HepG2 (cell line): ENCODE data around the gene TMEM260. TPM values are rescaled to one million over a fixed set of nuclear protein-coding genes. Genes with fewer than 3 reads are reported as not detected.

ENCODE experiments used
- ARNT2 ChIP-seq: sonication (generic); formaldehyde crosslinking; IDR thresholded peaks from 2 replicates; pipeline ENCODE4 v1.8.0; 2022; ENCODE audit warnings: mild to moderate bottlenecking, low read depth, missing genetic modification reagents, moderate library complexity
- ATF4 ChIP-seq, 2 experiments: fragments of 450-650 bp in 1 of 2; sonication (generic) in 1 of 2; formaldehyde crosslinking; IDR thresholded peaks; 2 replicates each; pipeline versions ENCODE4 v1.5.0 to v1.8.0; 2020 to 2022; ENCODE audit warnings: mild to moderate bottlenecking in 1 of 2, missing genetic modification reagents in 1 of 2
- CREB1 ChIP-seq, 2 experiments: fragments of 450-650 bp in 1 of 2; IDR thresholded peaks; 2 replicates each; pipeline ENCODE4 v1.6.1; 2016 to 2017; ENCODE audit warnings: control low read depth in 1 of 2, mild to moderate bottlenecking in 1 of 2, missing compliant biosample characterization in 1 of 2, missing genetic modification characterization in 1 of 2
- EEA1 ChIP-seq: sonication (generic); formaldehyde crosslinking; IDR thresholded peaks from 2 replicates; pipeline ENCODE4 v1.5.1; 2020; ENCODE audit warnings: mild to moderate bottlenecking, missing genetic modification reagents, borderline replicate concordance
- FOXA3 ChIP-seq: IDR thresholded peaks from 2 replicates; pipeline ENCODE4 v1.6.1; 2016; ENCODE audit warnings: missing genetic modification reagents, missing compliant biosample characterization
- KDM2A ChIP-seq: sonication (generic); formaldehyde crosslinking; IDR thresholded peaks from 2 replicates; pipeline ENCODE4 v1.4.0; 2020; ENCODE audit warnings: low read depth, missing genetic modification reagents, borderline replicate concordance
- KDM4B ChIP-seq: sonication (generic); formaldehyde crosslinking; IDR thresholded peaks from 2 replicates; pipeline ENCODE4 v1.4.0; 2020; ENCODE audit warnings: missing genetic modification reagents
- MIER2 ChIP-seq: IDR thresholded peaks from 2 replicates; pipeline ENCODE4 v1.6.1; 2016; ENCODE audit warnings: missing biosample characterization, missing genetic modification reagents
- MXD1 ChIP-seq: sonication (generic); formaldehyde crosslinking; IDR thresholded peaks from 2 replicates; pipeline ENCODE4 v1.4.0; 2020; ENCODE audit warnings: mild to moderate bottlenecking, missing genetic modification reagents
- MXI1 ChIP-seq: IDR thresholded peaks from 3 replicates; pipeline ENCODE4 v1.6.1; 2012; ENCODE audit warnings: low read depth, low read length, inconsistent platforms, borderline replicate concordance
- NCOR1 ChIP-seq: fragments of 200-600 bp; sonication (generic); IDR thresholded peaks from 2 replicates; pipeline ENCODE4 v1.7.0; 2017; ENCODE audit warnings: antibody characterized with exemption, low read length, borderline replicate concordance
- NKX3-1 ChIP-seq: sonication (generic); formaldehyde crosslinking; IDR thresholded peaks from 2 replicates; pipeline ENCODE4 v1.5.0; 2020; ENCODE audit warnings: missing genetic modification reagents
- NR2F1 ChIP-seq, 2 experiments: fragments of 450-650 bp in 1 of 2; formaldehyde crosslinking in 1 of 2; IDR thresholded peaks; 2 replicates each; pipeline versions ENCODE4 v1.5.0 to v1.6.1; 2016 to 2020; ENCODE audit warnings: mild to moderate bottlenecking in 1 of 2, missing compliant biosample characterization in 1 of 2, missing genetic modification reagents in 1 of 2, moderate library complexity in 1 of 2
- PPARG ChIP-seq: conservative IDR thresholded peaks from 2 replicates; pipeline ENCODE4 v1.6.1; 2016; ENCODE audit warnings: missing biosample characterization, missing genetic modification reagents
- PRMT3 ChIP-seq: sonication (generic); formaldehyde crosslinking; IDR thresholded peaks from 2 replicates; pipeline ENCODE4 v1.8.1; 2022; ENCODE audit warnings: low read depth, mild to moderate bottlenecking, moderate library complexity, missing genetic modification reagents, borderline replicate concordance
- SIN3B ChIP-seq: fragments of 150-350 bp; IDR thresholded peaks from 2 replicates; pipeline ENCODE4 v1.6.1; 2014; ENCODE audit warnings: low read length
- TCF12 ChIP-seq, 2 experiments: fragments of 450-650 bp in 1 of 2; sonication (generic) in 1 of 2; formaldehyde crosslinking in 1 of 2; IDR thresholded peaks; 2 replicates each; pipeline versions ENCODE4 v1.6.1 to v1.8.0; 2017 to 2022; ENCODE audit warnings: antibody characterized with exemption in 1 of 2, mild to moderate bottlenecking in 1 of 2, missing genetic modification reagents in 1 of 2, moderate library complexity in 1 of 2
- TOE1 ChIP-seq: sonication (generic); formaldehyde crosslinking; IDR thresholded peaks from 2 replicates; pipeline ENCODE4 v1.4.0; 2020; ENCODE audit warnings: mild to moderate bottlenecking, missing genetic modification reagents
- TSC22D2 ChIP-seq: sonication (generic); formaldehyde crosslinking; IDR thresholded peaks from 2 replicates; pipeline ENCODE4 v1.5.1; 2020; ENCODE audit warnings: missing genetic modification reagents, mild to moderate bottlenecking, borderline replicate concordance
- ZBTB38 ChIP-seq: sonication (generic); formaldehyde crosslinking; IDR thresholded peaks from 2 replicates; pipeline ENCODE4 v1.5.1; 2020; ENCODE audit warnings: mild to moderate bottlenecking, missing genetic modification reagents
- ZGPAT ChIP-seq: IDR thresholded peaks from 2 replicates; pipeline ENCODE4 v1.6.1; 2016; ENCODE audit warnings: mild to moderate bottlenecking
- ZMYM4 ChIP-seq: sonication (generic); formaldehyde crosslinking; IDR thresholded peaks from 2 replicates; pipeline ENCODE4 v1.8.1; 2023; ENCODE audit warnings: mild to moderate bottlenecking, missing genetic modification reagents
- ZNF567 ChIP-seq: sonication (generic); formaldehyde crosslinking; IDR thresholded peaks from 2 replicates; pipeline ENCODE4 v1.8.1; 2023; ENCODE audit warnings: mild to moderate bottlenecking, missing genetic modification reagents, borderline replicate concordance
- ZNF598 ChIP-seq: sonication (generic); formaldehyde crosslinking; IDR thresholded peaks from 2 replicates; pipeline ENCODE4 v1.5.1; 2020; ENCODE audit warnings: mild to moderate bottlenecking, missing genetic modification reagents, borderline replicate concordance
- ZZZ3 ChIP-seq: sonication (generic); formaldehyde crosslinking; IDR thresholded peaks from 2 replicates; pipeline ENCODE4 v1.4.0; 2020; ENCODE audit warnings: missing genetic modification reagents, mild to moderate bottlenecking, borderline replicate concordance
- polyA plus RNA-seq, 8 experiments: library from polyadenylated mRNA; depleted of rRNA in 3 of 8; stranded (reverse) in 7 of 8; unstranded in 1 of 8; fragments of >200 nt; fragmentation: Illumina TruSeq in 4 of 8; extraction: Trizol in 4 of 8; gene quantifications; 2 replicates each; pipeline versions ENCODE4 v1.2.1 to v1.2.3, GENCODE V29; 2011 to 2016; ENCODE audit warnings: low read depth in 4 of 8, missing spikeins in 1 of 8, mixed read lengths in 1 of 8; ENCODE audit not compliant: insufficient read depth in 1 of 8
- total RNA-seq, 5 experiments: library from RNA; depleted of rRNA; stranded (reverse); fragments of >200 nt; fragmentation: Illumina TruSeq; extraction: Trizol; gene quantifications; 2 replicates each; pipeline ENCODE4 v1.2.3, GENCODE V29; 2016; ENCODE audit warnings: low read depth in 1 of 5

TMEM260 gene
- total and polyA plus RNA-seq, 2 of the 13 experiments (the other 11 are each of a cell fraction or from before 2014, with no cell fraction given), result 7.7 to 9.3 TPM

- TF ChIP-seq NKX3-1 (peak; percentile 60; the same call in 1 of the 2 replicates), ZGPAT (peak; percentile 82), CREB1 (IDR thresholded peaks at IDR 0.05) (no peak), CREB1 (CRISPR knock-in tag; IDR thresholded peaks at IDR 0.05) (peak; percentile 56; the same call in 1 of the 2 replicates), NCOR1 (no peak), MXI1 (0 out of 3 replicates have a peak, but pooled peaks have one; percentile 35), PRMT3 (no peak), ZNF567 (CRISPR knock-in tag) (0 out of 2 replicates have a peak, but pooled peaks have one; percentile 23), FOXA3 (CRISPR knock-in tag) (peak; percentile 21; the same call in 1 of the 2 replicates), SIN3B (no peak), MXD1 (peak; percentile 67), ZBTB38 (no peak), PPARG (CRISPR knock-in tag) (no peak; the same call in 1 of the 2 replicates), ATF4 (CRISPR knock-in tag; IDR thresholded peaks at IDR 0.05) (no peak; a peak in 1 of 4 replicates), ARNT2 (CRISPR knock-in tag) (peak; percentile 78), NR2F1 (CRISPR knock-in tag; IDR thresholded peaks at IDR 0.05) (no peak), TOE1 (CRISPR knock-in tag) (no peak), TSC22D2 (CRISPR knock-in tag) (0 out of 2 replicates have a peak, but pooled peaks have one; percentile 49), TCF12 (IDR thresholded peaks at IDR 0.05) (no peak), TCF12 (CRISPR knock-in tag; IDR thresholded peaks at IDR 0.05) (no peak), ZZZ3 (peak; percentile 81; the same call in 1 of the 2 replicates), ZMYM4 (CRISPR knock-in tag) (peak; percentile 96), KDM4B (CRISPR knock-in tag) (peak; percentile 87), KDM2A (CRISPR knock-in tag) (peak; percentile 81), MIER2 (no peak), ZNF598 (CRISPR knock-in tag) (peak; percentile 47; the same call in 1 of the 2 replicates), EEA1 (0 out of 2 replicates have a peak, but pooled peaks have one; percentile 54)
These were observed at the start of gene TMEM260 (continued) for GRCh38 chr14:56579345-56580220.
